Gastroesophageal sphincter (tissue), 4 donors: ENCODE results near the gene DUOXA1. TPM values are rescaled to one million over a fixed set of nuclear protein-coding genes. Genes with fewer than 3 reads are reported as not detected.

Experiments
- ATAC-seq: fragments of 150-250 bp; one replicate; pipeline ENCODE4 v1.9.1; 2016; ENCODE audit warnings: mild to moderate bottlenecking, moderate library complexity
- H3K27ac ChIP-seq, 4 donors: fragments of 200-600 bp; sonication (generic) in 3 of 4; 1 replicate in 3 of 4; 2 replicates in 1 of 4; pipeline ENCODE4 v1.5.1; 2016 to 2019
- H3K27me3 ChIP-seq: fragments of 200-600 bp; sonication (generic); one replicate; pipeline ENCODE4 v1.5.1; 2019
- H3K36me3 ChIP-seq, 2 donors: fragments of 200-600 bp; sonication (generic); one replicate each; pipeline ENCODE4 v1.5.1; 2019; ENCODE audit warnings: control low read depth in 1 of 2
- H3K4me1 ChIP-seq, 3 donors: fragments of 200-600 bp; sonication (generic); 1 replicate in 2 of 3; 2 replicates in 1 of 3; pipeline ENCODE4 v1.5.1; 2016 to 2019; ENCODE audit warnings: control low read depth in 2 of 3
- H3K4me3 ChIP-seq, 2 donors: fragments of 200-600 bp; sonication (generic); one replicate each; pipeline ENCODE4 v1.5.1; 2019; ENCODE audit warnings: mild to moderate bottlenecking in 1 of 2, moderate library complexity in 1 of 2
- H3K9me3 ChIP-seq, 3 donors: fragments of 200-600 bp; sonication (generic); one replicate each; pipeline ENCODE4 v1.5.1; 2017 to 2019; ENCODE audit warnings: control low read depth in 2 of 3
- EP300 ChIP-seq: sonication (generic); formaldehyde crosslinking; IDR thresholded peaks from one replicate; pipeline ENCODE4 v1.6.1; 2017; ENCODE audit warnings: antibody characterized with exemption, mild to moderate bottlenecking
- POLR2A ChIP-seq, 2 donors: fragments of 450-650 bp; IDR thresholded peaks; one replicate each; pipeline ENCODE4 v1.6.1; 2017; ENCODE audit warnings: antibody characterized with exemption in 2 of 2, mild to moderate bottlenecking in 2 of 2, moderate library complexity in 1 of 2
- POLR2AphosphoS5 ChIP-seq: sonication (generic); formaldehyde crosslinking; IDR thresholded peaks from one replicate; pipeline ENCODE4 v1.6.1; 2017; ENCODE audit warnings: antibody characterized with exemption
- WGBS, 2 donors: methylation state at CpG; one replicate each; pipeline ENCODE4 v1.1.5; 2018; ENCODE audit warnings: low coverage in 1 of 2; 5-methylcytosine and 5-hydroxymethylcytosine counted together
- total RNA-seq, 4 donors: library from RNA; depleted of rRNA; stranded (reverse); fragments of >200 nt; gene quantifications; one replicate each; pipeline ENCODE4 v1.1.0, GENCODE V29; 2016
- TF ChIP-seq, protein P1 (sequence below), 4 experiments: fragments of 200-600 bp in 2 of 4; fragments of 450-650 bp in 2 of 4; sonication (generic) in 1 of 4; IDR thresholded peaks; one replicate each; pipeline ENCODE4 v1.5.1; 2017 to 2019; ENCODE audit warnings: antibody characterized with exemption in 4 of 4, mild to moderate bottlenecking in 2 of 4, moderate library complexity in 2 of 4

DUOXA1 gene
- total RNA-seq, 4 donors from 2014 or later: 0.67 to 1.7 (median 1.7) TPM; not detected in 1

- 50 to 60% methylated on average over 1 to 2 of the region's 4 CpGs for WGBS, 2 donors
- ATAC-seq: no peak
- Histone ChIP-seq H3K9me3 (no peaks in the 10 kb centered on the region), H3K4me1 (peaks cover 0 to 44% (median 3%) of the 10 kb centered on the region in 3 donors), H3K4me3 (no peak overlapping the region), H3K27me3 (no peaks in the 10 kb centered on the region), H3K36me3 (peaks cover 0 to 37% of the 10 kb centered on the region in 2 donors), H3K27ac (peak overlapping the region in 3 of 4 donors; percentile 52 to 99 (median 97))
- no peak for TF ChIP-seq POLR2A (IDR thresholded peaks at IDR 0.05)
- TF ChIP-seq POLR2AphosphoS5: no peak
- TF ChIP-seq, protein P1, sequence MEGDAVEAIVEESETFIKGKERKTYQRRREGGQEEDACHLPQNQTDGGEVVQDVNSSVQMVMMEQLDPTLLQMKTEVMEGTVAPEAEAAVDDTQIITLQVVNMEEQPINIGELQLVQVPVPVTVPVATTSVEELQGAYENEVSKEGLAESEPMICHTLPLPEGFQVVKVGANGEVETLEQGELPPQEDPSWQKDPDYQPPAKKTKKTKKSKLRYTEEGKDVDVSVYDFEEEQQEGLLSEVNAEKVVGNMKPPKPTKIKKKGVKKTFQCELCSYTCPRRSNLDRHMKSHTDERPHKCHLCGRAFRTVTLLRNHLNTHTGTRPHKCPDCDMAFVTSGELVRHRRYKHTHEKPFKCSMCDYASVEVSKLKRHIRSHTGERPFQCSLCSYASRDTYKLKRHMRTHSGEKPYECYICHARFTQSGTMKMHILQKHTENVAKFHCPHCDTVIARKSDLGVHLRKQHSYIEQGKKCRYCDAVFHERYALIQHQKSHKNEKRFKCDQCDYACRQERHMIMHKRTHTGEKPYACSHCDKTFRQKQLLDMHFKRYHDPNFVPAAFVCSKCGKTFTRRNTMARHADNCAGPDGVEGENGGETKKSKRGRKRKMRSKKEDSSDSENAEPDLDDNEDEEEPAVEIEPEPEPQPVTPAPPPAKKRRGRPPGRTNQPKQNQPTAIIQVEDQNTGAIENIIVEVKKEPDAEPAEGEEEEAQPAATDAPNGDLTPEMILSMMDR (IDR thresholded peaks at IDR 0.05): no peak
- no peak for TF ChIP-seq EP300
Observed at GRCh38 chr15:45169608-45170480, 40.2 kb upstream of the DUOXA1 start.

GRCh38 chr15:45168751-45169551, 39.3 kb upstream of the DUOXA1 start:
- 76 to 89% methylated on average over 5 of the region's 9 CpGs for WGBS, 2 donors
- TF ChIP-seq POLR2AphosphoS5 (no peak), POLR2A (IDR thresholded peaks at IDR 0.05) (no peak), EP300 (no peak)
- TF ChIP-seq, protein P1 (IDR thresholded peaks at IDR 0.05): no peak
- peaks cover 0 to 45% (median 3%) of the 10 kb centered on the region in 3 donors for H3K4me1 ChIP-seq
- no peak overlapping the region for H3K4me3 ChIP-seq
- peaks cover 0 to 28% of the 10 kb centered on the region in 2 donors for H3K36me3 ChIP-seq
- H3K27me3 ChIP-seq: no peaks in the 10 kb centered on the region
- no peak for ATAC-seq
- H3K27ac ChIP-seq: peak overlapping the region in 3 of 4 donors; percentile 97 to 99 (median 99)
- no peaks in the 10 kb centered on the region for H3K9me3 ChIP-seq

DNA sequence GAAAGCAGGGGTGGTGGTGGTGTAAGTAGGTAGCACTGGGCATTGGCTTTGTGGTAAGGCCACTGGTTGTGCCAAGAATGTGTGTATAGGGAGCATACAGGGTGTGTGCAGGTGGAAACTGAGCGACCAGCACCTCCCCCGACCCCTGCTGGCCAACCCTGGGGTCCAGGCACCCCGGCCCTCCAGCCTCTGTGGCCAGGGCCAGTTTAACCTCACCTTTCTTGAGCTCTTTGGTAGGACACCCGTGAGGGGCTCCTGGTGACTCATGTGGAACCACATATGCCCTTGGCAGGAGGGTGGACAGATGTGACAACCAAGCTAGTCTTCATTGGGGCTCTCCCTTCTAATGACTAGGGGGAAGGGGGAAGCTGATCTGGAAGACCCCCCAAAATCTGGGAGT, 38.6 kb upstream of the DUOXA1 start:
- H3K36me3 ChIP-seq: peaks cover 0 to 21% of the 10 kb centered on the region in 2 donors
- no peak for TF ChIP-seq EP300
- no peak for TF ChIP-seq POLR2AphosphoS5
- no peak for TF ChIP-seq POLR2A (IDR thresholded peaks at IDR 0.05)
- TF ChIP-seq, protein P1 (IDR thresholded peaks at IDR 0.05): no peak
- H3K9me3 ChIP-seq: no peaks in the 10 kb centered on the region
- peaks cover 0 to 45% (median 3%) of the 10 kb centered on the region in 3 donors for H3K4me1 ChIP-seq
- ATAC-seq: no peak
- H3K27me3 ChIP-seq: no peaks in the 10 kb centered on the region
- 95% methylated on average over 4 of the region's 4 CpGs; no CpG with 5 or more reads in 1 of the 2 donors for WGBS, 2 donors
- peak overlapping the region in 3 of 4 donors; percentile 97 to 99 (median 99) for H3K27ac ChIP-seq
- no peak overlapping the region for H3K4me3 ChIP-seq

GRCh38 chr15:45167631-45168205, 38.0 kb upstream of the DUOXA1 start:
- Histone ChIP-seq H3K9me3 (no peaks in the 10 kb centered on the region), H3K4me1 (peaks cover 0 to 51% (median 5%) of the 10 kb centered on the region in 3 donors), H3K27ac (peak overlapping the region; percentile 97 to 99 (median 98)), H3K36me3 (peaks cover 0 to 15% of the 10 kb centered on the region in 2 donors), H3K4me3 (peak overlapping the region; percentile 63 to 80), H3K27me3 (no peaks in the 10 kb centered on the region)
- ATAC-seq: no peak
- 57% methylated on average over 7 of the region's 9 CpGs; no CpG with 5 or more reads in 1 of the 2 donors for WGBS, 2 donors
- no peak for TF ChIP-seq POLR2AphosphoS5
- no peak for TF ChIP-seq EP300
- TF ChIP-seq, protein P1 (IDR thresholded peaks at IDR 0.05): no peak
- no peak for TF ChIP-seq POLR2A (IDR thresholded peaks at IDR 0.05)
